UCSD-AML1 (cell line): ENCODE results near the gene GDE1.
A peak's percentile ranks its signal among the peaks of the same experiment; 100 is the strongest.

Experiments used
- DNase-seq: peaks from one replicate; lab custom pipeline; 2025; ENCODE audit not compliant: unreplicated experiment; lab: John Stamatoyannopoulos, UW

The GDE1 gene

GRCh38 chr16:19490619-19491018 is 31.3 kb downstream of the GDE1 start:
- DNase-seq = no peak

GRCh38 chr16:19488213-19488640 is 33.7 kb downstream of the GDE1 start:
- DNase-seq = peak; percentile 22

GRCh38 chr16:19486750-19487325 is 35.1 kb downstream of the GDE1 start:
- DNase-seq = no peak

GRCh38 chr16:19486051-19486450 is 35.8 kb downstream of the GDE1 start:
- no peak for DNase-seq

GRCh38 chr16:19485611-19486010 is 36.3 kb downstream of the GDE1 start:
- DNase-seq = no peak

- no peak for DNase-seq
These were observed 37.8 kb downstream of the GDE1 start for GRCh38 chr16:19484096-19484495.

- DNase-seq = no peak
These were observed 39.6 kb downstream of the GDE1 start for GRCh38 chr16:19482291-19482690.

- DNase-seq = no peak
These were observed 40.1 kb downstream of the GDE1 start for GRCh38 chr16:19481769-19482168.

- no peak for DNase-seq
These were observed 40.6 kb downstream of the GDE1 start for GRCh38 chr16:19481296-19481695.

- DNase-seq = no peak
These were observed 42.6 kb downstream of the GDE1 start for GRCh38 chr16:19479302-19479721.

- no peak for DNase-seq
These were observed 43.4 kb downstream of the GDE1 start for GRCh38 chr16:19478505-19478904.

GRCh38 chr16:19474617-19475016 is 47.3 kb downstream of the GDE1 start:
- DNase-seq = no peak

GRCh38 chr16:19472482-19472881 is 49.4 kb downstream of the GDE1 start:
- DNase-seq = no peak

GRCh38 chr16:19468300-19468699 is 53.6 kb downstream of the GDE1 start:
- no peak for DNase-seq

- no peak for DNase-seq
These were observed 58.2 kb downstream of the GDE1 start for GRCh38 chr16:19463468-19464315.

GRCh38 chr16:19460397-19460796 is 61.5 kb downstream of the GDE1 start:
- DNase-seq = no peak

- DNase-seq = no peak
These were observed 63.0 kb downstream of the GDE1 start for GRCh38 chr16:19458722-19459379.
